ENCODE results near the gene PDCD4.

GRCh38 chr10:110912374-110912773 is 40.6 kb downstream of the PDCD4 start:
- TF ChIP-seq CTCF (IDR thresholded peaks at IDR 0.05) (no peak), EP300 (IDR thresholded peaks at IDR 0.05; ENCODE audit: low read depth) (no peak)

Data from transverse colon (tissue), 3 donors.